B cell (primary cell): ENCODE data around the gene MRPL41. TPM values are rescaled to one million over a fixed set of nuclear protein-coding genes. Genes with fewer than 3 reads are reported as not detected.

Experiments used
- ATAC-seq: fragments of 200-7000 bp; cut with Tn5 transposase; one replicate; pipeline ENCODE4 v1.10.0; 2021; ENCODE audit warnings: low read depth, mild to moderate bottlenecking, moderate number of reproducible peaks, moderate library complexity
- CTCF ChIA-PET: fragments of 350-600 bp; sonication (Branson Sonifier 250); formaldehyde crosslinking; loops from one replicate; lab custom pipeline; 2021; ENCODE audit warnings: antibody characterized with exemption, inconsistent platforms; lab: Charles Lee
- POLR2A ChIA-PET: fragments of 350-600 bp; sonication (Branson Sonifier 250); formaldehyde crosslinking; loops from one replicate; lab custom pipeline; 2021; ENCODE audit warnings: antibody characterized with exemption; lab: Charles Lee
- DNase-seq: peaks from one replicate; pipeline ENCODE4 v3.0.0; 2013
- H2AFZ ChIP-seq: 2 replicates; pipeline ENCODE4 v1.6.1; 2012; ENCODE audit warnings: mild to moderate bottlenecking, low read depth, low read length; ENCODE audit not compliant: insufficient read depth, poor library complexity, severe bottlenecking
- H3K27ac ChIP-seq, 2 donors: 1 replicate in 1 of 2; 2 replicates in 1 of 2; pipeline ENCODE4 v1.5.1; 2012 to 2013; ENCODE audit warnings: low read length in 2 of 2, mild to moderate bottlenecking in 2 of 2, moderate library complexity in 1 of 2
- H3K27me3 ChIP-seq, 4 experiments: fragments of 200-600 bp in 1 of 4; sonication (generic) in 1 of 4; replicated peaks in 1 of 4; 1 replicate in 2 of 4; 2 replicates in 2 of 4; pipeline versions ENCODE4 v1.6.1 to v1.7.0; 2013 to 2016; ENCODE audit warnings: low read length in 3 of 4, mild to moderate bottlenecking in 2 of 4, mixed read lengths in 1 of 4, moderate library complexity in 1 of 4; ENCODE audit not compliant: insufficient read depth in 4 of 4, control insufficient read depth in 3 of 4; ENCODE audit errors: control extremely low read depth in 1 of 4
- H3K36me3 ChIP-seq, 2 experiments: replicated peaks in 1 of 2; 1 replicate in 1 of 2; 2 replicates in 1 of 2; pipeline versions ENCODE4 v1.6.1 to v1.7.1; 2013; ENCODE audit warnings: low read length in 1 of 2; ENCODE audit not compliant: insufficient read depth in 2 of 2, control insufficient read depth in 1 of 2; ENCODE audit errors: control extremely low read depth in 1 of 2, extremely low read depth in 1 of 2
- H3K4me1 ChIP-seq, 2 donors: fragments of 200-600 bp in 1 of 2; sonication (generic) in 1 of 2; 1 replicate in 1 of 2; 2 replicates in 1 of 2; pipeline versions ENCODE4 v1.5.1 to v1.6.1; 2013 to 2017; ENCODE audit warnings: low read length in 2 of 2; ENCODE audit not compliant: control insufficient read depth in 2 of 2, insufficient read depth in 2 of 2
- H3K4me2 ChIP-seq: replicated peaks from 2 replicates; pipeline ENCODE3; 2012; ENCODE audit warnings: mild to moderate bottlenecking, low read depth, low read length; ENCODE audit not compliant: poor library complexity, severe bottlenecking
- H3K4me3 ChIP-seq, 5 experiments: fragments of 200-600 bp in 1 of 5; sonication (generic) in 1 of 5; 1 replicate in 3 of 5; 2 replicates in 2 of 5; pipeline versions ENCODE4 v1.5.1 to v1.7.0; 2011 to 2016; ENCODE audit warnings: low read length in 4 of 5, mild to moderate bottlenecking in 4 of 5, low read depth in 2 of 5, control low read depth in 1 of 5, moderate library complexity in 1 of 5; ENCODE audit not compliant: insufficient read depth in 1 of 5; ENCODE audit errors: control extremely low read depth in 1 of 5, extremely low read depth in 1 of 5
- H3K79me2 ChIP-seq: fragments of 200-600 bp; sonication (generic); one replicate; pipeline ENCODE4 v1.6.0; 2016; ENCODE audit warnings: low read length; ENCODE audit not compliant: control insufficient read depth, insufficient read depth
- H3K9ac ChIP-seq: fragments of 200-600 bp; sonication (generic); 2 replicates; pipeline ENCODE4 v1.6.1; 2017; ENCODE audit warnings: mild to moderate bottlenecking, low read length, moderate library complexity
- H3K9me3 ChIP-seq, 3 donors: one replicate each; pipeline versions ENCODE4 v1.6.1 to v1.7.1; 2013; ENCODE audit warnings: low read length in 2 of 3; ENCODE audit not compliant: control insufficient read depth in 2 of 3, insufficient read depth in 1 of 3; ENCODE audit errors: control extremely low read depth in 1 of 3
- H4K20me1 ChIP-seq: 2 replicates; pipeline ENCODE4 v1.6.0; 2012; ENCODE audit warnings: mild to moderate bottlenecking, low read length; ENCODE audit not compliant: insufficient read depth, control insufficient read depth, poor library complexity, severe bottlenecking
- H3K27ac Mint-ChIP-seq: one replicate; pipeline ENCODE4 v1.8.0; 2021; ENCODE audit warnings: mixed read lengths
- H3K27me3 Mint-ChIP-seq: one replicate; pipeline ENCODE4 v1.8.0; 2021; ENCODE audit warnings: mixed read lengths
- H3K4me1 Mint-ChIP-seq: one replicate; pipeline ENCODE4 v1.8.0; 2021; ENCODE audit warnings: mixed read lengths
- H3K4me3 Mint-ChIP-seq: one replicate; pipeline ENCODE4 v1.8.0; 2021; ENCODE audit warnings: mixed read lengths
- H3K9me3 Mint-ChIP-seq: one replicate; pipeline ENCODE4 v1.8.0; 2022; ENCODE audit warnings: mixed read lengths; ENCODE audit not compliant: insufficient read depth
- EZH2 ChIP-seq: IDR thresholded peaks from 2 replicates; pipeline ENCODE4 v1.6.1; 2012; ENCODE audit warnings: borderline replicate concordance, low read depth, mild to moderate bottlenecking, moderate library complexity, low read length; ENCODE audit not compliant: insufficient read depth, poor library complexity, severe bottlenecking
- WGBS: methylation state at CpG from one replicate; pipeline ENCODE4 v1.1.5; 2013; ENCODE audit warnings: missing lambda C conversion rate; ENCODE audit not compliant: insufficient coverage; 5-methylcytosine and 5-hydroxymethylcytosine counted together
- intact Hi-C: fragments of 100-400 bp; cut with micrococcal nuclease; formaldehyde crosslinking; loops from one replicate; pipeline ENCODE4 v1.10.0; 2022
- polyA plus RNA-seq: library from polyadenylated mRNA; depleted of rRNA; stranded (reverse); fragments of >200 nt; gene quantifications from 2 replicates; pipeline ENCODE4 v1.2.3, GENCODE V29; 2012
- total RNA-seq, 2 donors: library from RNA; stranded (reverse); fragments of 120-200 nt in 1 of 2; gene quantifications; 1 replicate in 1 of 2; 2 replicates in 1 of 2; pipeline versions ENCODE4 v1.2.3 to v1.2.4, GENCODE V29; 2013 to 2022
- TF ChIP-seq, protein P1 (sequence below): fragments of 200-600 bp; IDR thresholded peaks from one replicate; pipeline ENCODE4 v1.8.0; 2022; ENCODE audit warnings: antibody characterized with exemption, mild to moderate bottlenecking

Gene MRPL41
- total and polyA plus RNA-seq, 2 donors (not counting 1 experiment from before 2014, with no cell fraction given) = 59.2 to 70.9 TPM

DNA sequence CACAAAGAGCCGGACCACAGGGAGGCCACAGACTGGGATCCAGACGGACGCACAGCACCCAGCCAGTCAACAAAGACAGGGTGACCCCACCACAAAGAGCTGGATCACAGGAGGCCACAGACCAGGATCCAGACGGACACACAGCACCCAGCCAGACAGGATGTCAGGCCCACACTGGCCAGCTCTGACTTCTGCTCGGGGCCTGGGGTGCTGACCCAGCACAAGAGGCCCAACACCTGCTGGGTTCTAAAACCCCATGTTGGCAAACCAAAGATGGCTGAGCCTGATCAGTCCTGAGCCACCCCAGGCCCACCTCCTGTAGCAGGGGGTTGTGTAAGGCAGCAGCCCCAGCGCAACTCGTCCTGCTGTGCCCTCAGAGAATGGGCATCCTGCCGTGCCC lies 32.3 kb downstream of the MRPL41 start:
- ATAC-seq = no peak
- intact Hi-C loops = no loop called here
- peaks cover 3% of the 10 kb centered on the region for H4K20me1 ChIP-seq
- no peak overlapping the region for H3K4me2 ChIP-seq
- Mint-ChIP-seq H3K4me1 (peaks cover 5% of the 10 kb centered on the region), H3K27me3 (no peaks in the 10 kb centered on the region), H3K27ac (no peak overlapping the region), H3K9me3 (no peaks in the 10 kb centered on the region), H3K4me3 (no peak overlapping the region)
- H3K4me1 ChIP-seq = peaks cover 4 to 5% of the 10 kb centered on the region in 2 donors
- peaks cover 0 to 44% of the 10 kb centered on the region in 2 experiments for H3K36me3 ChIP-seq
- H3K27ac ChIP-seq = no peak overlapping the region
- 96% methylated on average over 7 of the region's 8 CpGs for WGBS
- CTCF ChIA-PET = no interaction called here
- no peak overlapping the region for H3K4me3 ChIP-seq
- H3K9me3 ChIP-seq = no peaks in the 10 kb centered on the region
- DNase-seq = no peak
- H3K79me2 ChIP-seq = peaks cover 10% of the 10 kb centered on the region
- POLR2A ChIA-PET = no interaction called here
- TF ChIP-seq, protein P1, sequence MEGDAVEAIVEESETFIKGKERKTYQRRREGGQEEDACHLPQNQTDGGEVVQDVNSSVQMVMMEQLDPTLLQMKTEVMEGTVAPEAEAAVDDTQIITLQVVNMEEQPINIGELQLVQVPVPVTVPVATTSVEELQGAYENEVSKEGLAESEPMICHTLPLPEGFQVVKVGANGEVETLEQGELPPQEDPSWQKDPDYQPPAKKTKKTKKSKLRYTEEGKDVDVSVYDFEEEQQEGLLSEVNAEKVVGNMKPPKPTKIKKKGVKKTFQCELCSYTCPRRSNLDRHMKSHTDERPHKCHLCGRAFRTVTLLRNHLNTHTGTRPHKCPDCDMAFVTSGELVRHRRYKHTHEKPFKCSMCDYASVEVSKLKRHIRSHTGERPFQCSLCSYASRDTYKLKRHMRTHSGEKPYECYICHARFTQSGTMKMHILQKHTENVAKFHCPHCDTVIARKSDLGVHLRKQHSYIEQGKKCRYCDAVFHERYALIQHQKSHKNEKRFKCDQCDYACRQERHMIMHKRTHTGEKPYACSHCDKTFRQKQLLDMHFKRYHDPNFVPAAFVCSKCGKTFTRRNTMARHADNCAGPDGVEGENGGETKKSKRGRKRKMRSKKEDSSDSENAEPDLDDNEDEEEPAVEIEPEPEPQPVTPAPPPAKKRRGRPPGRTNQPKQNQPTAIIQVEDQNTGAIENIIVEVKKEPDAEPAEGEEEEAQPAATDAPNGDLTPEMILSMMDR = no peak
- TF ChIP-seq EZH2 = no peak
- no peaks in the 10 kb centered on the region for H3K27me3 ChIP-seq
- no peak overlapping the region for H3K9ac ChIP-seq
- no peak overlapping the region for H2AFZ ChIP-seq

DNA sequence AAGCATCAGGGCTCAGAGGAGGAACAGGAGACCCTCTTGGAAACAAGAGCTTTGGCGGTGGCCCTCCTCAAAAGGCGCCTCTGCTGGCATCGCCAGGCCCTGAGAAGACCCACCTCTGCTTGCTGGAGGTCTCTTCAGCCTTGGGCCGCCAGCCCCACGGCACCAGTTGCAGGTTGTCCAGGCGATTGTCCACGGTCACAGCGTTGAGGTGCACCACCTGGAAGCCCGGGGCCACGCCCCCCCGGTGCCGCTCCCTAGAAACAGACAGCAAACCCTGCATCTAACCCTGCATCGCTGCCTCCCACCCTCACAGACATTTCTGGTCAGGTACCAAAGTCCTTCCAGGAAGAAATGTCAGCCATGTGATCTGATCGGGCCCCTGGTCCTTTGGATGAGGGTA lies 35.2 kb downstream of the MRPL41 start:
- TF ChIP-seq, protein P1 = no peak
- no peak for TF ChIP-seq EZH2
- Histone ChIP-seq H3K9me3 (no peaks in the 10 kb centered on the region), H3K27ac (no peak overlapping the region), H3K79me2 (peaks cover 13% of the 10 kb centered on the region), H4K20me1 (peaks cover 5% of the 10 kb centered on the region), H2AFZ (no peak overlapping the region), H3K4me1 (peaks cover 9 to 15% of the 10 kb centered on the region in 2 donors), H3K27me3 (no peaks in the 10 kb centered on the region), H3K36me3 (peaks cover 0 to 41% of the 10 kb centered on the region in 2 experiments), H3K9ac (no peak overlapping the region), H3K4me3 (no peak overlapping the region), H3K4me2 (no peak overlapping the region)
- POLR2A ChIA-PET = no interaction called here
- DNase-seq (no peak), ATAC-seq (no peak)
- no peak overlapping the region for H3K4me3 Mint-ChIP-seq
- intact Hi-C loops = no loop called here
- CTCF ChIA-PET = no interaction called here
- H3K27me3 Mint-ChIP-seq = no peaks in the 10 kb centered on the region
- peaks cover 12% of the 10 kb centered on the region for H3K4me1 Mint-ChIP-seq
- WGBS = 98% methylated on average over 14 of the region's 14 CpGs
- no peak overlapping the region for H3K27ac Mint-ChIP-seq
- H3K9me3 Mint-ChIP-seq = no peaks in the 10 kb centered on the region
